GM23338 (cell line): Measurements from ENCODE around the gene CREBL2. TPM values are rescaled to one million over a fixed set of nuclear protein-coding genes. Genes with fewer than 3 reads are reported as not detected.
A peak's percentile ranks its signal among the peaks of the same experiment; 100 is the strongest.

Experiments used
- ATAC-seq: fragments of 200-7000 bp; cut with Tn5 transposase; 3 replicates; pipeline ENCODE4 v1.9.1; 2020
- DNase-seq: peaks from one replicate; pipeline ENCODE4 v3.0.0-alpha.2; 2015; ENCODE audit warnings: low spot score
- H2AFZ ChIP-seq: fragments of 200-600 bp; sonication (generic); 2 replicates; pipeline ENCODE4 v1.8.0; 2016; ENCODE audit warnings: antibody characterized with exemption, mild to moderate bottlenecking, moderate library complexity
- H3F3A ChIP-seq: fragments of 200-600 bp; sonication (generic); replicated peaks from 2 replicates; pipeline ENCODE4 v1.8.0; 2017; ENCODE audit warnings: antibody characterized with exemption, mixed run types, low read depth
- H3K27ac ChIP-seq: fragments of 200-600 bp; sonication (generic); 2 replicates; pipeline ENCODE4 v1.6.1; 2016; ENCODE audit warnings: low read depth
- H3K27me3 ChIP-seq: fragments of 200-600 bp; sonication (generic); 2 replicates; pipeline ENCODE4 v1.8.0; 2016; ENCODE audit warnings: mild to moderate bottlenecking, mixed run types, moderate library complexity; ENCODE audit not compliant: insufficient read depth
- H3K36me3 ChIP-seq: fragments of 200-600 bp; sonication (generic); 2 replicates; pipeline ENCODE4 v1.8.0; 2016; ENCODE audit warnings: mild to moderate bottlenecking; ENCODE audit not compliant: insufficient read depth
- H3K4me1 ChIP-seq: fragments of 200-600 bp; sonication (generic); 2 replicates; pipeline ENCODE4 v1.8.0; 2016; ENCODE audit warnings: mild to moderate bottlenecking, moderate library complexity; ENCODE audit not compliant: insufficient read depth
- H3K4me2 ChIP-seq: fragments of 200-600 bp; sonication (generic); 2 replicates; pipeline ENCODE4 v1.7.1; 2017; ENCODE audit warnings: mixed run types
- H3K4me3 ChIP-seq: fragments of 200-600 bp; sonication (generic); 2 replicates; pipeline ENCODE4 v1.6.1; 2016; ENCODE audit warnings: mixed run types
- H3K79me2 ChIP-seq: fragments of 200-600 bp; sonication (generic); replicated peaks from 2 replicates; pipeline ENCODE4 v1.8.0; 2017; ENCODE audit warnings: mild to moderate bottlenecking; ENCODE audit not compliant: insufficient read depth
- H3K9me2 ChIP-seq: fragments of 200-600 bp; sonication (generic); 2 replicates; pipeline ENCODE4 v1.8.0; 2017; ENCODE audit not compliant: insufficient read depth
- H4K20me1 ChIP-seq: fragments of 200-600 bp; sonication (generic); replicated peaks from 2 replicates; pipeline ENCODE4 v1.8.0; 2017; ENCODE audit warnings: mild to moderate bottlenecking; ENCODE audit not compliant: insufficient read depth
- H3K27ac Mint-ChIP-seq: 2 replicates; pipeline ENCODE4 v1.8.0; 2020; ENCODE audit warnings: inconsistent platforms, mild to moderate bottlenecking, moderate library complexity, mixed read lengths
- H3K27me3 Mint-ChIP-seq: 3 replicates; pipeline ENCODE4 v1.8.0; 2022; ENCODE audit warnings: low read depth, mild to moderate bottlenecking, moderate library complexity, mixed read lengths, inconsistent platforms; ENCODE audit not compliant: insufficient read depth, poor library complexity
- H3K36me3 Mint-ChIP-seq: 3 replicates; pipeline ENCODE4 v1.8.0; 2021; ENCODE audit warnings: low read depth, mild to moderate bottlenecking, inconsistent platforms, moderate library complexity, mixed read lengths
- H3K4me1 Mint-ChIP-seq: 3 replicates; pipeline ENCODE4 v1.8.0; 2020; ENCODE audit warnings: mild to moderate bottlenecking, inconsistent platforms, mixed read lengths
- H3K4me3 Mint-ChIP-seq: 3 replicates; pipeline ENCODE4 v1.8.0; 2021; ENCODE audit warnings: moderate library complexity, mild to moderate bottlenecking, inconsistent platforms, mixed read lengths
- H3K9me3 Mint-ChIP-seq: 3 replicates; pipeline ENCODE4 v1.8.0; 2020; ENCODE audit warnings: moderate library complexity, mild to moderate bottlenecking, inconsistent platforms, mixed read lengths
- CREB1 ChIP-seq: fragments of 250-450 bp; sonication (Bioruptor Pico); IDR thresholded peaks from 2 replicates; pipeline ENCODE4 v1.5.0; 2020; ENCODE audit warnings: low read depth, mild to moderate bottlenecking, moderate library complexity
- EZH2 ChIP-seq: fragments of 200-600 bp; sonication (generic); IDR thresholded peaks from one replicate; pipeline ENCODE4 v1.8.0; 2017; ENCODE audit warnings: antibody characterized with exemption, mild to moderate bottlenecking, low read depth; ENCODE audit not compliant: unreplicated experiment
- EZH2phosphoT487 ChIP-seq: fragments of 200-600 bp; sonication (generic); IDR thresholded peaks from one replicate; pipeline ENCODE4 v1.8.1; 2018; ENCODE audit warnings: antibody characterized with exemption; ENCODE audit not compliant: unreplicated experiment
- JUNB ChIP-seq: IDR thresholded peaks from one replicate; pipeline ENCODE4 v1.6.1; 2016; ENCODE audit warnings: antibody characterized with exemption; ENCODE audit not compliant: unreplicated experiment
- NANOG ChIP-seq: IDR thresholded peaks from 2 replicates; pipeline ENCODE4 v1.6.1; 2016; ENCODE audit warnings: antibody characterized with exemption, borderline replicate concordance
- POLR2AphosphoS5 ChIP-seq: IDR thresholded peaks from 2 replicates; pipeline ENCODE4 v1.6.1; 2016; ENCODE audit warnings: antibody characterized with exemption, low read depth
- ZNF114 ChIP-seq: fragments of 250-450 bp; sonication (Bioruptor Pico); IDR thresholded peaks from 2 replicates; pipeline ENCODE4 v1.5.0; 2020; ENCODE audit warnings: mild to moderate bottlenecking, moderate library complexity
- ZNF331 ChIP-seq: fragments of 250-450 bp; sonication (Bioruptor Pico); IDR thresholded peaks from 2 replicates; pipeline ENCODE4 v1.5.0; 2020; ENCODE audit warnings: low read depth, mild to moderate bottlenecking, moderate library complexity
- polyA plus RNA-seq: library from polyadenylated mRNA; unstranded; fragments of >200 nt; fragmentation: Nextera tagmentation; extraction: Ambion mirVana; gene quantifications from 2 replicates; pipeline ENCODE4 v1.2.1, GENCODE V29; 2016
- total RNA-seq: library from RNA; depleted of rRNA; stranded (reverse); fragments of >200 nt; shearing (Covaris generic); gene quantifications from 2 replicates; pipeline ENCODE4 v1.2.3, GENCODE V29; 2014
- TF ChIP-seq, protein P1 (sequence below), 2 experiments: fragments of 200-600 bp in 1 of 2; sonication (generic) in 1 of 2; conservative IDR thresholded peaks; 2 replicates each; pipeline versions ENCODE4 v1.5.1 to v1.6.1; 2016 to 2017; ENCODE audit warnings: antibody characterized with exemption in 2 of 2, low read depth in 2 of 2, mild to moderate bottlenecking in 2 of 2, moderate library complexity in 1 of 2
- TF ChIP-seq, protein P2 (sequence below): IDR thresholded peaks from one replicate; pipeline ENCODE4 v1.6.1; 2018; ENCODE audit warnings: antibody characterized with exemption; ENCODE audit not compliant: unreplicated experiment
- TF ChIP-seq, protein P3 (sequence below): fragments of 250-450 bp; sonication (Bioruptor Pico); IDR thresholded peaks from 2 replicates; pipeline ENCODE4 v1.5.0; 2020; ENCODE audit warnings: mild to moderate bottlenecking, moderate library complexity

CREBL2 gene
- total and polyA plus RNA-seq, 2 experiments from 2014 or later: 9.0 to 21.6 TPM

DNA sequence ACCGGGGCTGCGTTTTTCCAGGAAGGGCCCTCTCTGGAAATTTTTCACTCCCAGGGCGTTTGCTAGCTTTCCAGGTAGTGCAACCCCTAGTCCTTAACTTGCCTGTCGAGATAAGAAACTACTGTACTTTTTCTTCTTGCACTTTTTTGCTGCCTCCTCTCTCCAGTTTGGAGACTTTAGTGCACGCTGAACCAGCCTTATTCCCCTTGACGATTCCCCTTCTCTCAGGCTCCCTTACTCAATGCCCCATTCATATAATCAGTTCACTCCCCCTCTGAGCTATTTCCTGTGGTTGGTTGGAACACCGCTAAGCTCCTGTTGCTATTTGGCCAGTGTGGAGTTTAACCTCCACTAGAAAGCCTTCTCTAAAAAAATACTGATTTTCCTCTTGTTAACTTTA is 682 bp downstream of the CREBL2 start:
- peaks cover 17% of the 10 kb centered on the region for H3K4me1 ChIP-seq
- H3K27ac ChIP-seq: peak overlapping the region; percentile 91
- H3K27me3 Mint-ChIP-seq: peaks cover 16% of the 10 kb centered on the region
- no peak for TF ChIP-seq ZNF331 (CRISPR knock-in tag)
- ATAC-seq: peak; percentile 47
- no peaks in the 10 kb centered on the region for H4K20me1 ChIP-seq
- H3F3A ChIP-seq: peaks cover 5% of the 10 kb centered on the region; the same call in 1 of the 2 replicates
- no peaks in the 10 kb centered on the region for H3K9me2 ChIP-seq
- H3K4me2 ChIP-seq: peak overlapping the region; percentile 91
- peaks cover 15% of the 10 kb centered on the region for H3K79me2 ChIP-seq
- peak overlapping the region; percentile 98 for H3K4me3 Mint-ChIP-seq
- peak; percentile 67 for DNase-seq
- peaks cover 13% of the 10 kb centered on the region for H3K4me1 Mint-ChIP-seq
- H3K36me3 Mint-ChIP-seq: peaks cover 10% of the 10 kb centered on the region
- H3K27me3 ChIP-seq: no peaks in the 10 kb centered on the region
- H3K4me3 ChIP-seq: peak overlapping the region; percentile 70
- H3K27ac Mint-ChIP-seq: peak overlapping the region; percentile 72
- H2AFZ ChIP-seq: peak overlapping the region; percentile 90
- no peaks in the 10 kb centered on the region for H3K36me3 ChIP-seq
- no peaks in the 10 kb centered on the region for H3K9me3 Mint-ChIP-seq

DNA sequence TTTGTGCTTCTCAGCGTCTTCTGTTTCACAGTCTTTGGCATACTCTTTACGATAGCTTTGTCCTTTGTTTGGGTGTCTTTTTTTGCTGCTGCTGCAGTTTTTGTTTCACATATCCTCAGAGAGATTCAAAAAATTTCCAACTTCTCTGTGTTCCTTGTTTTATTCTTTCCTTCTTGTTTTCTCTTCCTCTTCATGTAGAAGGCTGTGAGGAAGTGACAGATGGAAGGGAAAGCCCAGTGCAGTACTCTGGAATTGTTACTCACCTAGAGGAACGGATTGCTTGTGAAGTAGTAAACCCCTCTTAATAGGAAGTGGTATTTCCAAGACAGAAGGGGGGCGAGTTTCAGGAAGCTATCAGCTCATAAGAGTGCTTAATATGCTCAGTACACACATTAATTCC is 1.7 kb downstream of the CREBL2 start:
- peaks cover 16% of the 10 kb centered on the region for H3K4me1 ChIP-seq
- H4K20me1 ChIP-seq: no peaks in the 10 kb centered on the region
- DNase-seq (no peak), ATAC-seq (no peak)
- Mint-ChIP-seq H3K36me3 (peaks cover 20% of the 10 kb centered on the region), H3K4me3 (peak overlapping the region; percentile 98), H3K4me1 (peaks cover 11% of the 10 kb centered on the region), H3K27me3 (peaks cover 16% of the 10 kb centered on the region), H3K9me3 (peaks cover 2% of the 10 kb centered on the region; the same call in 1 of the 3 replicates), H3K27ac (no peak overlapping the region; the same call in 1 of the 2 replicates)
- H3K4me3 ChIP-seq: peak overlapping the region; percentile 70; the same call in 1 of the 2 replicates
- no peak overlapping the region for H2AFZ ChIP-seq
- H3K36me3 ChIP-seq: no peaks in the 10 kb centered on the region
- no peaks in the 10 kb centered on the region for H3K27me3 ChIP-seq
- peaks cover 15% of the 10 kb centered on the region for H3K79me2 ChIP-seq
- no peaks in the 10 kb centered on the region for H3K9me2 ChIP-seq
- peaks cover 5% of the 10 kb centered on the region; the same call in 1 of the 2 replicates for H3F3A ChIP-seq
- H3K27ac ChIP-seq: peak overlapping the region; percentile 36; the same call in 1 of the 2 replicates
- H3K4me2 ChIP-seq: peak overlapping the region; percentile 31
- TF ChIP-seq EZH2phosphoT487 (no peak), CREB1 (CRISPR knock-in tag) (no peak), JUNB (no peak), POLR2AphosphoS5 (no peak), ZNF114 (CRISPR knock-in tag) (no peak), NANOG (no peak), EZH2 (no peak)
- TF ChIP-seq, protein P1, sequence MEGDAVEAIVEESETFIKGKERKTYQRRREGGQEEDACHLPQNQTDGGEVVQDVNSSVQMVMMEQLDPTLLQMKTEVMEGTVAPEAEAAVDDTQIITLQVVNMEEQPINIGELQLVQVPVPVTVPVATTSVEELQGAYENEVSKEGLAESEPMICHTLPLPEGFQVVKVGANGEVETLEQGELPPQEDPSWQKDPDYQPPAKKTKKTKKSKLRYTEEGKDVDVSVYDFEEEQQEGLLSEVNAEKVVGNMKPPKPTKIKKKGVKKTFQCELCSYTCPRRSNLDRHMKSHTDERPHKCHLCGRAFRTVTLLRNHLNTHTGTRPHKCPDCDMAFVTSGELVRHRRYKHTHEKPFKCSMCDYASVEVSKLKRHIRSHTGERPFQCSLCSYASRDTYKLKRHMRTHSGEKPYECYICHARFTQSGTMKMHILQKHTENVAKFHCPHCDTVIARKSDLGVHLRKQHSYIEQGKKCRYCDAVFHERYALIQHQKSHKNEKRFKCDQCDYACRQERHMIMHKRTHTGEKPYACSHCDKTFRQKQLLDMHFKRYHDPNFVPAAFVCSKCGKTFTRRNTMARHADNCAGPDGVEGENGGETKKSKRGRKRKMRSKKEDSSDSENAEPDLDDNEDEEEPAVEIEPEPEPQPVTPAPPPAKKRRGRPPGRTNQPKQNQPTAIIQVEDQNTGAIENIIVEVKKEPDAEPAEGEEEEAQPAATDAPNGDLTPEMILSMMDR (conservative IDR thresholded peaks at IDR 0.05; ENCODE audit: low read depth in 2 of 2): no peak
- TF ChIP-seq, protein P2, sequence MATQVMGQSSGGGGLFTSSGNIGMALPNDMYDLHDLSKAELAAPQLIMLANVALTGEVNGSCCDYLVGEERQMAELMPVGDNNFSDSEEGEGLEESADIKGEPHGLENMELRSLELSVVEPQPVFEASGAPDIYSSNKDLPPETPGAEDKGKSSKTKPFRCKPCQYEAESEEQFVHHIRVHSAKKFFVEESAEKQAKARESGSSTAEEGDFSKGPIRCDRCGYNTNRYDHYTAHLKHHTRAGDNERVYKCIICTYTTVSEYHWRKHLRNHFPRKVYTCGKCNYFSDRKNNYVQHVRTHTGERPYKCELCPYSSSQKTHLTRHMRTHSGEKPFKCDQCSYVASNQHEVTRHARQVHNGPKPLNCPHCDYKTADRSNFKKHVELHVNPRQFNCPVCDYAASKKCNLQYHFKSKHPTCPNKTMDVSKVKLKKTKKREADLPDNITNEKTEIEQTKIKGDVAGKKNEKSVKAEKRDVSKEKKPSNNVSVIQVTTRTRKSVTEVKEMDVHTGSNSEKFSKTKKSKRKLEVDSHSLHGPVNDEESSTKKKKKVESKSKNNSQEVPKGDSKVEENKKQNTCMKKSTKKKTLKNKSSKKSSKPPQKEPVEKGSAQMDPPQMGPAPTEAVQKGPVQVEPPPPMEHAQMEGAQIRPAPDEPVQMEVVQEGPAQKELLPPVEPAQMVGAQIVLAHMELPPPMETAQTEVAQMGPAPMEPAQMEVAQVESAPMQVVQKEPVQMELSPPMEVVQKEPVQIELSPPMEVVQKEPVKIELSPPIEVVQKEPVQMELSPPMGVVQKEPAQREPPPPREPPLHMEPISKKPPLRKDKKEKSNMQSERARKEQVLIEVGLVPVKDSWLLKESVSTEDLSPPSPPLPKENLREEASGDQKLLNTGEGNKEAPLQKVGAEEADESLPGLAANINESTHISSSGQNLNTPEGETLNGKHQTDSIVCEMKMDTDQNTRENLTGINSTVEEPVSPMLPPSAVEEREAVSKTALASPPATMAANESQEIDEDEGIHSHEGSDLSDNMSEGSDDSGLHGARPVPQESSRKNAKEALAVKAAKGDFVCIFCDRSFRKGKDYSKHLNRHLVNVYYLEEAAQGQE: no peak
- TF ChIP-seq, protein P3, sequence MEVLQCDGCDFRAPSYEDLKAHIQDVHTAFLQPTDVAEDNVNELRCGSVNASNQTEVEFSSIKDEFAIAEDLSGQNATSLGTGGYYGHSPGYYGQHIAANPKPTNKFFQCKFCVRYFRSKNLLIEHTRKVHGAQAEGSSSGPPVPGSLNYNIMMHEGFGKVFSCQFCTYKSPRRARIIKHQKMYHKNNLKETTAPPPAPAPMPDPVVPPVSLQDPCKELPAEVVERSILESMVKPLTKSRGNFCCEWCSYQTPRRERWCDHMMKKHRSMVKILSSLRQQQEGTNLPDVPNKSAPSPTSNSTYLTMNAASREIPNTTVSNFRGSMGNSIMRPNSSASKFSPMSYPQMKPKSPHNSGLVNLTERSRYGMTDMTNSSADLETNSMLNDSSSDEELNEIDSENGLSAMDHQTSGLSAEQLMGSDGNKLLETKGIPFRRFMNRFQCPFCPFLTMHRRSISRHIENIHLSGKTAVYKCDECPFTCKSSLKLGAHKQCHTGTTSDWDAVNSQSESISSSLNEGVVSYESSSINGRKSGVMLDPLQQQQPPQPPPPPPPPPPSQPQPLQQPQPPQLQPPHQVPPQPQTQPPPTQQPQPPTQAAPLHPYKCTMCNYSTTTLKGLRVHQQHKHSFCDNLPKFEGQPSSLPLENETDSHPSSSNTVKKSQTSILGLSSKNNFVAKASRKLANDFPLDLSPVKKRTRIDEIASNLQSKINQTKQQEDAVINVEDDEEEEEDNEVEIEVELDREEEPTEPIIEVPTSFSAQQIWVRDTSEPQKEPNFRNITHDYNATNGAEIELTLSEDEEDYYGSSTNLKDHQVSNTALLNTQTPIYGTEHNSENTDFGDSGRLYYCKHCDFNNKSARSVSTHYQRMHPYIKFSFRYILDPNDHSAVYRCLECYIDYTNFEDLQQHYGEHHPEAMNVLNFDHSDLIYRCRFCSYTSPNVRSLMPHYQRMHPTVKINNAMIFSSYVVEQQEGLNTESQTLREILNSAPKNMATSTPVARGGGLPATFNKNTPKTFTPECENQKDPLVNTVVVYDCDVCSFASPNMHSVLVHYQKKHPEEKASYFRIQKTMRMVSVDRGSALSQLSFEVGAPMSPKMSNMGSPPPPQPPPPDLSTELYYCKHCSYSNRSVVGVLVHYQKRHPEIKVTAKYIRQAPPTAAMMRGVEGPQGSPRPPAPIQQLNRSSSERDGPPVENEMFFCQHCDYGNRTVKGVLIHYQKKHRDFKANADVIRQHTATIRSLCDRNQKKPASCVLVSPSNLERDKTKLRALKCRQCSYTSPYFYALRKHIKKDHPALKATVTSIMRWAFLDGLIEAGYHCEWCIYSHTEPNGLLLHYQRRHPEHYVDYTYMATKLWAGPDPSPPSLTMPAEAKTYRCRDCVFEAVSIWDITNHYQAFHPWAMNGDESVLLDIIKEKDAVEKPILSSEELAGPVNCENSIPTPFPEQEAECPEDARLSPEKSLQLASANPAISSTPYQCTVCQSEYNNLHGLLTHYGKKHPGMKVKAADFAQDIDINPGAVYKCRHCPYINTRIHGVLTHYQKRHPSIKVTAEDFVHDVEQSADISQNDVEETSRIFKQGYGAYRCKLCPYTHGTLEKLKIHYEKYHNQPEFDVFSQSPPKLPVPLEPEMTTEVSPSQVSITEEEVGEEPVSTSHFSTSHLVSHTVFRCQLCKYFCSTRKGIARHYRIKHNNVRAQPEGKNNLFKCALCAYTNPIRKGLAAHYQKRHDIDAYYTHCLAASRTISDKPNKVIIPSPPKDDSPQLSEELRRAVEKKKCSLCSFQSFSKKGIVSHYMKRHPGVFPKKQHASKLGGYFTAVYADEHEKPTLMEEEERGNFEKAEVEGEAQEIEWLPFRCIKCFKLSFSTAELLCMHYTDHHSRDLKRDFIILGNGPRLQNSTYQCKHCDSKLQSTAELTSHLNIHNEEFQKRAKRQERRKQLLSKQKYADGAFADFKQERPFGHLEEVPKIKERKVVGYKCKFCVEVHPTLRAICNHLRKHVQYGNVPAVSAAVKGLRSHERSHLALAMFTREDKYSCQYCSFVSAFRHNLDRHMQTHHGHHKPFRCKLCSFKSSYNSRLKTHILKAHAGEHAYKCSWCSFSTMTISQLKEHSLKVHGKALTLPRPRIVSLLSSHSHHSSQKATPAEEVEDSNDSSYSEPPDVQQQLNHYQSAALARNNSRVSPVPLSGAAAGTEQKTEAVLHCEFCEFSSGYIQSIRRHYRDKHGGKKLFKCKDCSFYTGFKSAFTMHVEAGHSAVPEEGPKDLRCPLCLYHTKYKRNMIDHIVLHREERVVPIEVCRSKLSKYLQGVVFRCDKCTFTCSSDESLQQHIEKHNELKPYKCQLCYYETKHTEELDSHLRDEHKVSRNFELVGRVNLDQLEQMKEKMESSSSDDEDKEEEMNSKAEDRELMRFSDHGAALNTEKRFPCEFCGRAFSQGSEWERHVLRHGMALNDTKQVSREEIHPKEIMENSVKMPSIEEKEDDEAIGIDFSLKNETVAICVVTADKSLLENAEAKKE: no peak
